Stimulated activated naive CD8-positive, alpha-beta T cell treated with anti-CD3 and anti-CD28 coated beads, Interleukin-15, amount 100 ng/mL, for 72 hours (primary cell): ENCODE data around the gene MLIP.

Experiments used
- ATAC-seq: fragments of 150-1000 bp; cut with Tn5 transposase; 2 replicates; pipeline ENCODE4 v1.10.0; 2021; ENCODE audit warnings: mild to moderate bottlenecking, moderate library complexity
- DNase-seq, 2 donors: peaks; one replicate each; pipeline ENCODE4 v3.0.0; 2021 to 2022
- H3K27ac Mint-ChIP-seq, 2 donors: one replicate each; pipeline ENCODE4 v1.8.0; 2022; ENCODE audit warnings: mild to moderate bottlenecking in 2 of 2, mixed read lengths in 2 of 2, moderate library complexity in 2 of 2
- H3K27me3 Mint-ChIP-seq: one replicate; pipeline ENCODE4 v1.8.0; 2022; ENCODE audit warnings: mixed read lengths
- H3K4me1 Mint-ChIP-seq: one replicate; pipeline ENCODE4 v1.8.0; 2022; ENCODE audit warnings: mild to moderate bottlenecking, mixed read lengths
- H3K4me3 Mint-ChIP-seq, 2 donors: one replicate each; pipeline ENCODE4 v1.8.0; 2022; ENCODE audit warnings: mild to moderate bottlenecking in 2 of 2, mixed read lengths in 2 of 2, moderate library complexity in 1 of 2
- H3K9me3 Mint-ChIP-seq, 2 donors: one replicate each; pipeline ENCODE4 v1.8.0; 2022; ENCODE audit warnings: mixed read lengths in 2 of 2

The MLIP gene

DNA sequence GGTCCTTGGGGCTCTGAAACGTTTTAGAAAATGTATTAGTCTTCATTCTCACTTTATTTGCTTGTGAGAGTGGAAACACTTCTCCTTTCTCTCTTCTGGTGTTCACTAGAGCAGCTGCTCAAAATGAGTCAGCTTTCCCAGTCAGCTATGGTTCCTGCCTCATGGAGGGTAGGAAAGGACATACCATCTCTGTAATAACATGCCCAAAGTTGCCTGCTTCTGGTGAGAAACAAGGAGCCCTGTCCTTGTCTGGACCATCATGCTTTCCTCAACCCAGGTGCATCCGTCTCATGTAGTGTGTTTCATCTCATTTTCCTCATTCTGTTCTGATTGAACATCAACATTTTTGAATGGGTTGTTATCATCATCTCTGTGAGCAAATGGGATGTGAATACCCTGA is 179.9 kb downstream of the MLIP start:
- Mint-ChIP-seq H3K27ac (no peak overlapping the region), H3K4me3 (no peak overlapping the region), H3K4me1 (peaks cover 13% of the 10 kb centered on the region), H3K9me3 (peaks cover 2 to 24% of the 10 kb centered on the region in 2 donors), H3K27me3 (no peaks in the 10 kb centered on the region)
- DNase-seq (no peak), ATAC-seq (no peak)

DNA sequence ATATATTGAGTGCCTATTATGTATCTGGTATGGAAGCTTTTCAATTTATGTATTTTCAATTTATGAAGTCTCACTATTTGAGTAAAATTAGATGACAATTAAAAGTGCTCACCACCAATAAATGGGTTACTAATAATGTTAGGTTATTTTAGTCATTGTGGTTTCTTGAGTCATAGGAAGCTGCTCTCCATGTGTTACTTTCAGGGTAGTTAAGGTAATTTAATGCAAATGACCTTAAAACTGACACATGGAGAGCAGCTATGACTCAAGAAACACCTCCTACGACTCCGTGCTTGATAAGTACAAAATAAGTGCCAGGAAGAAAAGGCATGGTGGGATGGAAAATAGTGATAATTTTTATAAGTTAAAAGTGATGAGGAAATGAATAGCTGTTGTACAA is 180.5 kb downstream of the MLIP start:
- no peak overlapping the region for H3K27ac Mint-ChIP-seq
- H3K4me3 Mint-ChIP-seq: no peak overlapping the region
- ATAC-seq: peak; percentile 75
- DNase-seq: no peak
- H3K4me1 Mint-ChIP-seq: peaks cover 13% of the 10 kb centered on the region
- H3K9me3 Mint-ChIP-seq: peaks cover 4 to 24% of the 10 kb centered on the region in 2 donors
- H3K27me3 Mint-ChIP-seq: no peaks in the 10 kb centered on the region

GRCh38 chr6:54294965-54295532 is 183.8 kb downstream of the MLIP start:
- Mint-ChIP-seq H3K4me3 (no peak overlapping the region), H3K9me3 (peaks cover 4 to 16% of the 10 kb centered on the region in 2 donors), H3K4me1 (peaks cover 13% of the 10 kb centered on the region), H3K27me3 (no peaks in the 10 kb centered on the region), H3K27ac (no peak overlapping the region)
- no peak for DNase-seq
- no peak for ATAC-seq

GRCh38 chr6:54299542-54300269 is 188.5 kb downstream of the MLIP start:
- H3K27me3 Mint-ChIP-seq: no peaks in the 10 kb centered on the region
- no peak overlapping the region for H3K27ac Mint-ChIP-seq
- no peaks in the 10 kb centered on the region for H3K4me1 Mint-ChIP-seq
- H3K4me3 Mint-ChIP-seq: no peak overlapping the region
- ATAC-seq (no peak), DNase-seq (no peak)
- peaks cover 6 to 8% of the 10 kb centered on the region in 2 donors for H3K9me3 Mint-ChIP-seq

GRCh38 chr6:54301770-54302169 is 190.5 kb downstream of the MLIP start:
- no peak overlapping the region for H3K27ac Mint-ChIP-seq
- H3K4me1 Mint-ChIP-seq: no peaks in the 10 kb centered on the region
- ATAC-seq (no peak), DNase-seq (no peak)
- no peaks in the 10 kb centered on the region for H3K27me3 Mint-ChIP-seq
- H3K9me3 Mint-ChIP-seq: peaks cover 0 to 4% of the 10 kb centered on the region in 2 donors
- H3K4me3 Mint-ChIP-seq: no peak overlapping the region

DNA sequence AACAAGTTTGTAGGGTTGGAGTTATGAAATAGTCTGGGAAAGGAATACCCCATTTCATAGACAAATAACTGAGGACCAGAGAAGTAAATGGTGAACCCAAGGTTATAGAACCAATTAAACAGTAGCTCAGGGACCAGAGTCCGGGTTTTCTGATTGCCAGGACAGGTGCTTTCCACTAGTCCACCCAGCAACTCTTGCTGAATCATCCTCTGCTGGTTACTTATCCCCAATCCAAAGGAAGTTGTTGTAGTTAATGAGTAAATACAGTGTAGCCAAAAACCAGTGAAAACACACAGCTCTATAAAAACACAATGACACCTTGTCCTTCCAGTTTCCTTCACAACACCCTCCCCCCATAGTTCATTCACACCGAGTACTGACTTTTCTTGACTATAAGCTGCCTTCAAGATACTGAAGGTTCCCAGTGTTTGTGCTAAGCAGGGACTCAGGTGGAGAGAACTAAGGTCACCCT is 196.2 kb downstream of the MLIP start:
- no peaks in the 10 kb centered on the region for H3K4me1 Mint-ChIP-seq
- no peak overlapping the region for H3K27ac Mint-ChIP-seq
- H3K27me3 Mint-ChIP-seq: no peaks in the 10 kb centered on the region
- DNase-seq (no peak), ATAC-seq (no peak)
- no peak overlapping the region for H3K4me3 Mint-ChIP-seq
- H3K9me3 Mint-ChIP-seq: peaks cover 11 to 12% of the 10 kb centered on the region in 2 donors

DNA sequence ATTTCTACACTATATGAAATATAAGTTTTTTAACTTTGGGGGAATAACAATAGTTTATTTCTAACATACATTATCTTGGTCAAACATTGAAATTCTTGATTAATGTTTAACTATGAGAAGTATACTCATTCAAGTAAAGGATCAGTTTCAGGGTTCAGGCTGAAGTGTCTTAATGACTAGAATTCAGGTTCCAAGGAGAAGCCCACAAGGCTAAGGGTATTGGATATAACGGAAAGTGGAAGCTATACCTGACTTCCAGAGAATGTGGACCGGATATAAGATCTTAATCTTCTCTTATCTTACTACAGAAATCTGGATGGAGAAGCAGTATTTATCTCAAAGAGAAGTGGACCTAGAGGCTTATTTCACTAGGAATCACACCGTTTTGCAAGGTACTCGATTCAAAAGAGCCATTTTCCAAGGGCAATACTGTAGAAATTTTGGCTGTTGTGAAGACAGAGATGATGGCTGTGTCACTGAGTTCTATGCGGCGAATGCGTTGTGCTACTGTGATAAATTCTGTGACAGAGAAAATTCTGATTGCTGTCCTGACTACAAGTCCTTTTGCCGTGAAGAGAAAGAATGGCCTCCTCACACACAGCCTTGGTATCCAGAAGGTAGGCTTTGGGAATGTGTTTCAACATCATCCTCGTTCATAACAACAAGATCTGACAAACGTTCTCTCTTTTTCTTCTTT is 197.2 kb downstream of the MLIP start, which contains the start of gene TINAG:
Gene TINAG (plus strand): TSS at position 153 of the 697 bp plus-strand sequence. CDS start 110 bp downstream, at position 263.
- Mint-ChIP-seq H3K27me3 (no peaks in the 10 kb centered on the region), H3K9me3 (peaks cover 11 to 12% of the 10 kb centered on the region in 2 donors), H3K27ac (no peak within 1 kb of the TSS), H3K4me3 (no peak within 1 kb of the TSS), H3K4me1 (no peaks in the 10 kb centered on the region)
- DNase-seq (no peak), ATAC-seq (no peak)

DNA sequence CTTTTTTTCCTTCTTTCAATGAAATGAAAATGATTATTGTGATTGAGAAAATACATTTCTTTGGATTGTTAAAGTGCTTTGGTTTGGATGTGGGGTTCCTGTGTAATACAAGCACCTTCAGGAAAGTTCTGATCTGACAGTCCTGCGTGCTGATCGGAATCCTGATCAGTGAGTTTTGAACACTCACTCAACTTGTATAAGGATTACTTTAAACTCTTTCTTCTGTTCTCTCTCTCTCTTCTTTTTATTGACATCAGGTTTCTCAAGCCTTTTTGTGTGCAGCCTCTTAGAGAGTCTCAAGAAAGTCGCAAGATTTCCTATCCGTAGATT is 197.7 kb downstream of the MLIP start:
- H3K27ac Mint-ChIP-seq: no peak overlapping the region
- H3K4me1 Mint-ChIP-seq: no peaks in the 10 kb centered on the region
- H3K4me3 Mint-ChIP-seq: no peak overlapping the region
- ATAC-seq (no peak), DNase-seq (no peak)
- peaks cover 11 to 12% of the 10 kb centered on the region in 2 donors for H3K9me3 Mint-ChIP-seq
- no peaks in the 10 kb centered on the region for H3K27me3 Mint-ChIP-seq

DNA sequence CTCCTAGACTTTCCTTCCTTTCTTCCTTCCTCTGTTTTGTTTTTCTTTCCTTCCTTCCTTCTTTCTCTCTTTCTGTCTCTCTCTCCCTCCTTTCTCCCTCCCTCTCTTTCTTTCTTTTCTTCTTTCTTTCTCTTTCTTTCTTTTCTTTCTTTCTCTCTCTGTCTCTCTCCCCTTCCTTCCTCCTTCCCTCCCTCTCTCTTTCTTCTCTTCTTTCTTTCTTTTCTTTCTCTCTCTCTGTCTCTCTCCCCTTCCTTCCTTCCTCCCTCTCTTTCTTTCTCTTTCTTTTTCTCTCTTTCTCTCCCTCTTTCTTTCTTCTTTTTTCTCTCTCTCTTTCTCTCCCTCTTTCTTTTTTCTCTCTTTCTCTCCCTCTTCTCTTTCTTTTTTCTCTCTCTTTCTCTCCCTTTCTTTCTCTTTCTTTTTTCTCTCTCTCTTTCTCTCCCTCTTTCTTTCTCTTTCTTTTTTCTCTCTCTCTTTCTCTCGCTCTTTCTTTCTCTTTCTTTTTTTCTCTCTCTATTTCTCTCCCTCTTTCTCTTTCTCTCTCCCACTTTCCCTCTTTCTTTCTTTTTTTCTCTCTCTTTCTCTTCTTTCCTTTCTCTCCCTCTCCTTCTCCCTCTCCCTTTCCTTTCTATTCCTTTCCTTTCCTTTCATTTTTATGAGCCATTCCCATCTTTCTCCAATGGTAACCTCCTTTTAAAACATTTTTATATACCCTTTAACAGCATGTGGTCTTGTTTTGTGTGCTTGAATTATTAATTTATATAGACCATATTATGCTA is 199.3 kb downstream of the MLIP start:
- peaks cover 11 to 12% of the 10 kb centered on the region in 2 donors for H3K9me3 Mint-ChIP-seq
- no peak for ATAC-seq
- no peak overlapping the region for H3K4me3 Mint-ChIP-seq
- DNase-seq: no peak
- no peaks in the 10 kb centered on the region for H3K27me3 Mint-ChIP-seq
- H3K27ac Mint-ChIP-seq: no peak overlapping the region
- H3K4me1 Mint-ChIP-seq: no peaks in the 10 kb centered on the region

GRCh38 chr6:54315656-54316055 is 204.4 kb downstream of the MLIP start:
- Mint-ChIP-seq H3K27me3 (no peaks in the 10 kb centered on the region), H3K4me3 (no peak overlapping the region), H3K4me1 (no peaks in the 10 kb centered on the region), H3K9me3 (peaks cover 7 to 9% of the 10 kb centered on the region in 2 donors), H3K27ac (no peak overlapping the region)
- DNase-seq (no peak), ATAC-seq (no peak)
